Neuronal stem cell (in vitro differentiated cells): ENCODE results near the gene LINGO3.
A peak's percentile ranks its signal among the peaks of the same experiment; 100 is the strongest.

Experiments used
- DNase-seq: peaks from one replicate; pipeline ENCODE4 v3.0.0-alpha.2; 2013; ENCODE audit warnings: low spot score
- H2AFZ ChIP-seq: one replicate; pipeline ENCODE4 v1.6.1; 2013; ENCODE audit warnings: mild to moderate bottlenecking, low read length, inconsistent platforms
- H2AK5ac ChIP-seq: 2 replicates; pipeline ENCODE4 v1.6.1; 2013; ENCODE audit warnings: low read depth, mild to moderate bottlenecking, inconsistent platforms, low read length, moderate library complexity, mixed read lengths
- H2BK120ac ChIP-seq: 2 replicates; pipeline ENCODE4 v1.6.1; 2013; ENCODE audit warnings: low read depth, mild to moderate bottlenecking, inconsistent platforms, low read length, moderate library complexity, mixed read lengths
- H2BK12ac ChIP-seq: one replicate; pipeline ENCODE4 v1.6.1; 2013; ENCODE audit warnings: low read length, inconsistent platforms
- H2BK15ac ChIP-seq: 2 replicates; pipeline ENCODE4 v1.6.1; 2013; ENCODE audit warnings: mild to moderate bottlenecking, low read length, inconsistent platforms, mixed read lengths
- H2BK5ac ChIP-seq: one replicate; pipeline ENCODE4 v1.6.1; 2013; ENCODE audit warnings: inconsistent platforms, mild to moderate bottlenecking, low read length, moderate library complexity
- H3K14ac ChIP-seq: one replicate; pipeline ENCODE4 v1.6.1; 2013; ENCODE audit warnings: low read length, inconsistent platforms
- H3K18ac ChIP-seq: 2 replicates; pipeline ENCODE4 v1.6.1; 2013; ENCODE audit warnings: low read length, inconsistent platforms
- H3K23ac ChIP-seq: 2 replicates; pipeline ENCODE4 v1.6.1; 2013; ENCODE audit warnings: low read depth, mild to moderate bottlenecking, mixed read lengths, low read length, inconsistent platforms; ENCODE audit not compliant: poor library complexity
- H3K27ac ChIP-seq: replicated peaks from 3 replicates; pipeline ENCODE4 v1.5.1; 2013; ENCODE audit warnings: low read length, inconsistent platforms
- H3K27me3 ChIP-seq, 3 experiments: 2 replicates each; pipeline ENCODE4 v1.6.1; 2013; ENCODE audit warnings: low read length in 3 of 3, mild to moderate bottlenecking in 2 of 3, inconsistent platforms in 1 of 3, low read depth in 1 of 3, mixed read lengths in 1 of 3, moderate library complexity in 1 of 3; ENCODE audit not compliant: control insufficient read depth in 3 of 3, insufficient read depth in 3 of 3
- H3K36me3 ChIP-seq, 2 donors: replicated peaks in 1 of 2; 2 replicates each; pipeline ENCODE4 v1.6.1; 2013; ENCODE audit warnings: low read length in 2 of 2; ENCODE audit not compliant: control insufficient read depth in 2 of 2, insufficient read depth in 2 of 2
- H3K4ac ChIP-seq: 2 replicates; pipeline ENCODE4 v1.6.1; 2013; ENCODE audit warnings: inconsistent platforms, mild to moderate bottlenecking, low read length, moderate library complexity
- H3K4me1 ChIP-seq, 2 donors: 1 replicate in 1 of 2; 2 replicates in 1 of 2; pipeline ENCODE4 v1.6.1; 2013; ENCODE audit warnings: low read length in 2 of 2, low read depth in 1 of 2; ENCODE audit not compliant: control insufficient read depth in 2 of 2, insufficient read depth in 1 of 2
- H3K4me2 ChIP-seq: one replicate; pipeline ENCODE4 v1.6.1; 2013; ENCODE audit warnings: mild to moderate bottlenecking, low read length, inconsistent platforms; ENCODE audit not compliant: insufficient read depth, poor library complexity, severe bottlenecking
- H3K4me3 ChIP-seq, 2 donors: 2 replicates each; pipeline ENCODE4 v1.5.1; 2013; ENCODE audit warnings: low read length in 2 of 2, mild to moderate bottlenecking in 2 of 2, inconsistent platforms in 1 of 2, moderate library complexity in 1 of 2
- H3K79me1 ChIP-seq: one replicate; pipeline ENCODE4 v1.6.1; 2013; ENCODE audit warnings: low read depth, mild to moderate bottlenecking, inconsistent platforms, low read length, moderate library complexity
- H3K9ac ChIP-seq: one replicate; pipeline ENCODE4 v1.6.1; 2013; ENCODE audit warnings: mild to moderate bottlenecking, low read depth, low read length, inconsistent platforms; ENCODE audit not compliant: poor library complexity
- H3K9me3 ChIP-seq, 2 donors: replicated peaks in 1 of 2; 2 replicates each; pipeline versions ENCODE3 to v1.6.1; 2013; ENCODE audit warnings: low read length in 2 of 2, mild to moderate bottlenecking in 2 of 2, inconsistent platforms in 1 of 2, low read depth in 1 of 2, mixed read lengths in 1 of 2, moderate library complexity in 1 of 2; ENCODE audit not compliant: control insufficient read depth in 2 of 2, insufficient read depth in 1 of 2
- H4K8ac ChIP-seq: one replicate; pipeline ENCODE4 v1.6.1; 2013; ENCODE audit warnings: low read depth, mild to moderate bottlenecking, inconsistent platforms, low read length, moderate library complexity
- H4K91ac ChIP-seq: one replicate; pipeline ENCODE4 v1.6.1; 2013; ENCODE audit warnings: low read length, low read depth, mild to moderate bottlenecking, inconsistent platforms; ENCODE audit not compliant: poor library complexity
- WGBS, 2 donors: extraction: QIAGEN DNeasy Blood & Tissue Kit; methylation state at CpG; one replicate each; pipeline ENCODE4 v1.1.7; 2013; ENCODE audit warnings: missing lambda C conversion rate in 2 of 2, mixed read lengths in 1 of 2; ENCODE audit not compliant: insufficient read length in 2 of 2, insufficient replicate concordance in 1 of 2; ENCODE audit errors: extremely low coverage in 2 of 2; 5-methylcytosine and 5-hydroxymethylcytosine counted together

LINGO3 gene

DNA sequence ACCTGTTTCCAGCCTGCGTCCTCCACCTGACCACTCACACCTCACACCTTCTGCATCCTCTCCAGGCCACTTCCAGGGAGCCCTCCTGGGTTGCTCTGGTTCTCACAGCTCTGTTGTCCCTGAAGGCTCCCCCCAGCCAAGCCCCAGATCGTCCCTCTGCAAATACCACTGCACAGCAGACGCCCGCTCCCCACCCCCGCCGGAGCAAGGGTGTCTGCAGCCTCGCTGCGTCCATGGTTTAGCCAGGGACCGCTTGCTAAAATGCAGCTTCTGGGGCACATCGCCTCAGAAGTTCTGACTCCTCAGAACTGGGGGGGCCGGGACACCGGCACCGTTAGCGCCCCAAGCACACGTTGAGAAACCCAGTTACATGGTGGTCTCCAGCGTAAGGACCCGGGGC is 983 bp downstream of the LINGO3 start:
- H3K27ac ChIP-seq, result no peak overlapping the region
- no peak overlapping the region for H3K4me2 ChIP-seq
- no peak overlapping the region for H2AFZ ChIP-seq
- H4K8ac ChIP-seq, result no peak overlapping the region
- DNase-seq, result no peak
- no peak overlapping the region for H3K4me3 ChIP-seq
- H2AK5ac ChIP-seq, result peak overlapping the region; percentile 78
- no peak overlapping the region for H3K4ac ChIP-seq
- H3K9ac ChIP-seq, result no peak overlapping the region
- no peak overlapping the region for H4K91ac ChIP-seq
- peaks cover 8 to 11% of the 10 kb centered on the region in 2 donors for H3K4me1 ChIP-seq
- WGBS, 2 donors, result no CpG with 5 or more reads among the region's 17 CpGs
- H2BK15ac ChIP-seq, result peak overlapping the region; percentile 75
- peak overlapping the region; percentile 61 for H3K23ac ChIP-seq
- H2BK12ac ChIP-seq, result no peak overlapping the region
- H2BK120ac ChIP-seq, result no peak overlapping the region
- peak overlapping the region; percentile 4 for H3K18ac ChIP-seq
- peaks cover 0 to 80% (median 28%) of the 10 kb centered on the region in 3 experiments for H3K27me3 ChIP-seq
- no peak overlapping the region for H2BK5ac ChIP-seq
- H3K36me3 ChIP-seq, result no peaks in the 10 kb centered on the region
- no peaks in the 10 kb centered on the region for H3K79me1 ChIP-seq
- no peak overlapping the region for H3K14ac ChIP-seq
- no peaks in the 10 kb centered on the region for H3K9me3 ChIP-seq

DNA sequence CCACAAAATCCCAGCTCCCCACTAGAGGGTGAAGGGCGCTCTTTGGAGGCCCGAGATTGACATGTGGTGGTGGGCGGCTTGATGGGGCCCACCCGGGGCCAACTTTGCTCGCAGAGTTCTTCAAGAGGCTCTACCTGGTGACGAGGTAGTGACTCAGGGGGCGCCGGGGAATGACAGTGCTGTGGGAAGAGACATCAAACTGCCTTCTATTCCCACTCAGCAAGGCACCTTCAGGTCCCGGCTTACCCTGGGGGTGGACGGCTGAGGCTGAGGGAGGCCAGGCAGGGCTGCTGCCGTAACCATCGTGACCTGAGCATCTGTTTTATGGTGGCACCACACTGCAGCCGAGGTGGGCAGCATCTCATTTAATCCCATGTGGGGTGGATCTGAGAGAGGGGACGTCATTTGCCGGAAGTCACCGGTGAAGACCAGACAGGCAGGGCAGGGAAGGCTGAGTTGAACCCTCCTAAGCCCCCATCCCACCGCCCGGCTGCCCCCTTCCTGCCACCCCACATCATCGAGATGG is 1.6 kb downstream of the LINGO3 start:
- Histone ChIP-seq H2BK15ac (peak overlapping the region; percentile 25), H2BK12ac (no peak overlapping the region), H3K4me2 (no peak overlapping the region), H3K27me3 (peaks cover 0 to 80% (median 28%) of the 10 kb centered on the region in 3 experiments), H2BK5ac (no peak overlapping the region), H3K4me3 (no peak overlapping the region), H3K9me3 (no peaks in the 10 kb centered on the region), H3K14ac (no peak overlapping the region), H3K36me3 (no peaks in the 10 kb centered on the region), H4K91ac (no peak overlapping the region), H3K9ac (no peak overlapping the region), H4K8ac (no peak overlapping the region), H3K4ac (no peak overlapping the region), H3K79me1 (no peaks in the 10 kb centered on the region), H3K23ac (peak overlapping the region; percentile 61), H3K4me1 (peaks cover 8 to 12% of the 10 kb centered on the region in 2 donors), H2AFZ (no peak overlapping the region), H3K27ac (no peak overlapping the region), H3K18ac (no peak overlapping the region), H2AK5ac (peak overlapping the region; percentile 78), H2BK120ac (peak overlapping the region; percentile 87)
- DNase-seq, result no peak
- no CpG with 5 or more reads among the region's 19 CpGs for WGBS, 2 donors

DNA sequence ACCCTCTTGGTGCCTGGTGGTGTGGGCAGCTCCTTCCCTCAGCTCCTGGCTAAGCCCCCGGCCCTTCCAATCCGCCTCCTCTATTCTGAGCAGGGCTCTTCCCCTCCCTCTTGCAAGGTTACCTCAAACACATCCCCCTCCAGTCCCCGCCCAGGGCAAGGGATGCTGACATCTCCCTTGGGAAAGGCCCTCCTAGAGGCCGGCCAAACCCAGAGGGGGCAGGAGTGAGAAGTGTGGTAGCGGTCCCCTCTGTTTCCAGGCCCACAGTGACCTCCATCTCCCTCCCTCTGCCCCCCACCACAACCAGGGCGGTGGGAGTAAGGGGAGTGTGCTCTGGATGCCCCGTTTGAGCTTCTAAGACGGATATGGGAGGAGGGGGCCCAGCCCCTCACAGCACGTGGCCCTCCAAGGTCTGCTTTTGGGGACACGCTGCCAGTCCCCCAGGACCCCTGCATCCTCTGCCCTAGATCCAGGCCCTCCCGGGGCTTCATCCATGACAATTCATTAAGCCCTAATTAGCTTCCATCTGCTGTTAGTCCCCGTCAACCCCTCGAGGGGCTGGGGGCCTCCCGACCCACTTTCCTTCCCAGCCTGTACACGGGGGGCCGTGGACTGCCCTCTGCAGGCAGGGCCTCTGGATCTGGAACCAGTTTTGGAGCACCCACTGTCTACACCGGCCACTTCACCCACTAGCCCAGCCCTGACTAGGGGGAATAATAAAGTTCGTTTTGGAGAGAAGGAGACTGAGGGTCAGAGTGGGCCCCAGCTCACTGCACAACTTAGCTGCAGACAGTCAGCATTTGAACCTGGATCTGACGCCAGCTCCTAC is 2.3 kb downstream of the LINGO3 start:
- peaks cover 0 to 77% (median 28%) of the 10 kb centered on the region in 3 experiments for H3K27me3 ChIP-seq
- H3K4me2 ChIP-seq, result no peak overlapping the region

DNA sequence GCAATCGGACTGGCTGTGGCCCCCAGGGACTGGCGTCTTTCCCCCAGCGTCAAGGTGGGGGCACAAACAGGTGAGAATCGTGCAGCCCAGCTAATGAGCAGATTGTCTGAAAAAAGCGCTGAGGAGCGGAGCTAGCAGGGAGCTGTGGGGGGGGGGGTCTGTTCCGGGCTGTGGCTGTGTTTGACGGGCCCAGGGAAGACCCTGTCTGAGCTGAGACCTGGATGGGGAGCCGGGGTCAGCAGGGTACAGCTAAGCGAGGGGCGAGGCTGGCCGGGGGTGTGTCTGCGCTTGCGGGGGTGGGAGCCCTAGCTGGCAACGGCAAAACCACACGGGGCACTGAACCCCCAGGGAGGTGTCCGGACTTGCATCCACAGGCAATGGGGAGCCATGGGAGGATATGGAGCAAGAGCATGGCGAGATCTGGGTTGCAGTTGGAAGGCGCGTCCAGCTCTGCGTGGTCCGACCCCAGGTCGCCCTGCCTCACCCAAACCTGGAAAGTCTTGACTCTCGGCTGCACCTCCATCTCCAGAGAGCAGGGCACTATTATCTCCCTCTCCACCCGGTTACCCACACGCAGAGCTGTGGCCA is 4.6 kb downstream of the LINGO3 start:
- no CpG with 5 or more reads among the region's 26 CpGs for WGBS, 2 donors
- no peak overlapping the region for H3K27ac ChIP-seq

More for the DNA sequence above, 2.3 kb downstream of the LINGO3 start:
- no CpG with 5 or more reads among the region's 19 CpGs for WGBS, 2 donors
- Histone ChIP-seq H2BK15ac (peak overlapping the region; percentile 58), H2AK5ac (peak overlapping the region; percentile 97), H4K8ac (no peak overlapping the region), H4K91ac (peak overlapping the region; percentile 72), H3K9ac (peak overlapping the region; percentile 21), H3K4me3 (no peak overlapping the region), H3K18ac (no peak overlapping the region), H3K14ac (no peak overlapping the region), H3K4me1 (peaks cover 8 to 14% of the 10 kb centered on the region in 2 donors), H3K36me3 (no peaks in the 10 kb centered on the region), H2BK5ac (peak overlapping the region; percentile 53), H3K23ac (no peak overlapping the region), H3K27ac (no peak overlapping the region), H2AFZ (no peak overlapping the region), H3K79me1 (no peaks in the 10 kb centered on the region), H3K9me3 (no peaks in the 10 kb centered on the region), H2BK120ac (peak overlapping the region; percentile 87), H3K4ac (no peak overlapping the region), H2BK12ac (peak overlapping the region; percentile 10)
- no peak for DNase-seq

More for the DNA sequence above, 4.6 kb downstream of the LINGO3 start:
- Histone ChIP-seq H2AFZ (peak overlapping the region; percentile 100), H3K79me1 (no peaks in the 10 kb centered on the region), H3K27me3 (peaks cover 0 to 53% (median 22%) of the 10 kb centered on the region in 3 experiments), H3K9me3 (no peaks in the 10 kb centered on the region), H3K14ac (peak overlapping the region; percentile 99), H4K91ac (no peak overlapping the region), H3K4ac (no peak overlapping the region), H2BK120ac (peak overlapping the region; percentile 81), H3K23ac (peak overlapping the region; percentile 96), H4K8ac (no peak overlapping the region), H2AK5ac (peak overlapping the region; percentile 97), H3K9ac (no peak overlapping the region), H2BK5ac (peak overlapping the region; percentile 98), H3K4me3 (no peak overlapping the region), H2BK15ac (peak overlapping the region; percentile 99), H3K4me2 (no peak overlapping the region), H2BK12ac (peak overlapping the region; percentile 90), H3K36me3 (no peaks in the 10 kb centered on the region), H3K4me1 (peaks cover 8 to 14% of the 10 kb centered on the region in 2 donors), H3K18ac (peak overlapping the region; percentile 93)
- DNase-seq, result no peak
